Upper lobe of left lung (tissue), 4 donors: ENCODE data around the gene NR3C1.

Source experiments
- EP300 ChIP-seq, 4 donors: sonication (generic); formaldehyde crosslinking; IDR thresholded peaks; one replicate each; pipeline ENCODE4 v1.5.1; 2017; ENCODE audit warnings: antibody characterized with exemption in 4 of 4, control low read depth in 2 of 4
- POLR2A ChIP-seq, 4 donors: fragments of 450-650 bp; IDR thresholded peaks; one replicate each; pipeline ENCODE4 v1.5.1; 2016 to 2017; ENCODE audit warnings: antibody characterized with exemption in 4 of 4, mild to moderate bottlenecking in 2 of 4
- POLR2AphosphoS5 ChIP-seq, 2 donors: sonication (generic); formaldehyde crosslinking; IDR thresholded peaks; one replicate each; pipeline ENCODE4 v1.5.1; 2017; ENCODE audit warnings: antibody characterized with exemption in 2 of 2
- TF ChIP-seq, protein P1 (sequence below), 6 experiments: fragments of 450-650 bp in 4 of 6; fragments of 200-600 bp in 2 of 6; sonication (generic) in 2 of 6; IDR thresholded peaks; one replicate each; pipeline ENCODE4 v1.5.1; 2016 to 2019; ENCODE audit warnings: antibody characterized with exemption in 6 of 6

DNA sequence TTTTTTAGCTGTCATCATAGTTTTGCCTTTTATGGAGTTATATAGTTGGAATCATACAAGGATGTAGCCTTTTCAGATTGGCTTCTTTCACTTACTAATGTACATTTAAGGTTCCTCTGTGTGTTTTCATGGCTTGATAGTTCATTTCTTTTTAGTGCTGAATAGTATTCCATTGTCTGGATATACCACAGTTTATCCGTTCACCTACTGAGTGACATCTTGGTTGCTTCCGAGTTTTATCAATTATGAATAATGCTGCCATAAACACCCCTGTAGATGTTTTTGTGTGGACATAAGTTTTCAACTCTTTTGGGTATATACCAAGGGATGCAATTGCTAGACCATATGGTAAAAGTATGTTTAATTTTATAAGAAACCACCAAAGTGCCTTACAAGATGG is 136.3 kb downstream of the NR3C1 start:
- no peak for TF ChIP-seq POLR2AphosphoS5 (IDR thresholded peaks at IDR 0.05)
- TF ChIP-seq, protein P1, sequence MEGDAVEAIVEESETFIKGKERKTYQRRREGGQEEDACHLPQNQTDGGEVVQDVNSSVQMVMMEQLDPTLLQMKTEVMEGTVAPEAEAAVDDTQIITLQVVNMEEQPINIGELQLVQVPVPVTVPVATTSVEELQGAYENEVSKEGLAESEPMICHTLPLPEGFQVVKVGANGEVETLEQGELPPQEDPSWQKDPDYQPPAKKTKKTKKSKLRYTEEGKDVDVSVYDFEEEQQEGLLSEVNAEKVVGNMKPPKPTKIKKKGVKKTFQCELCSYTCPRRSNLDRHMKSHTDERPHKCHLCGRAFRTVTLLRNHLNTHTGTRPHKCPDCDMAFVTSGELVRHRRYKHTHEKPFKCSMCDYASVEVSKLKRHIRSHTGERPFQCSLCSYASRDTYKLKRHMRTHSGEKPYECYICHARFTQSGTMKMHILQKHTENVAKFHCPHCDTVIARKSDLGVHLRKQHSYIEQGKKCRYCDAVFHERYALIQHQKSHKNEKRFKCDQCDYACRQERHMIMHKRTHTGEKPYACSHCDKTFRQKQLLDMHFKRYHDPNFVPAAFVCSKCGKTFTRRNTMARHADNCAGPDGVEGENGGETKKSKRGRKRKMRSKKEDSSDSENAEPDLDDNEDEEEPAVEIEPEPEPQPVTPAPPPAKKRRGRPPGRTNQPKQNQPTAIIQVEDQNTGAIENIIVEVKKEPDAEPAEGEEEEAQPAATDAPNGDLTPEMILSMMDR (IDR thresholded peaks at IDR 0.05) = no peak
- no peak for TF ChIP-seq EP300 (IDR thresholded peaks at IDR 0.05)
- no peak for TF ChIP-seq POLR2A (IDR thresholded peaks at IDR 0.05)
